CD4-positive, alpha-beta T cell treated with Interleukin-4 for 1 hour (primary cell): ENCODE data around the gene COQ8B.
"Not testable (repeated sequence)": the region's sequence is repeated elsewhere in the genome, so short reads cannot be mapped to it uniquely, and the experiment has no call there.

Source experiments
- DNase-seq, 2 donors: peaks; one replicate each; pipeline ENCODE4 v3.0.0-alpha.2; 2020 to 2022

Gene COQ8B

DNA sequence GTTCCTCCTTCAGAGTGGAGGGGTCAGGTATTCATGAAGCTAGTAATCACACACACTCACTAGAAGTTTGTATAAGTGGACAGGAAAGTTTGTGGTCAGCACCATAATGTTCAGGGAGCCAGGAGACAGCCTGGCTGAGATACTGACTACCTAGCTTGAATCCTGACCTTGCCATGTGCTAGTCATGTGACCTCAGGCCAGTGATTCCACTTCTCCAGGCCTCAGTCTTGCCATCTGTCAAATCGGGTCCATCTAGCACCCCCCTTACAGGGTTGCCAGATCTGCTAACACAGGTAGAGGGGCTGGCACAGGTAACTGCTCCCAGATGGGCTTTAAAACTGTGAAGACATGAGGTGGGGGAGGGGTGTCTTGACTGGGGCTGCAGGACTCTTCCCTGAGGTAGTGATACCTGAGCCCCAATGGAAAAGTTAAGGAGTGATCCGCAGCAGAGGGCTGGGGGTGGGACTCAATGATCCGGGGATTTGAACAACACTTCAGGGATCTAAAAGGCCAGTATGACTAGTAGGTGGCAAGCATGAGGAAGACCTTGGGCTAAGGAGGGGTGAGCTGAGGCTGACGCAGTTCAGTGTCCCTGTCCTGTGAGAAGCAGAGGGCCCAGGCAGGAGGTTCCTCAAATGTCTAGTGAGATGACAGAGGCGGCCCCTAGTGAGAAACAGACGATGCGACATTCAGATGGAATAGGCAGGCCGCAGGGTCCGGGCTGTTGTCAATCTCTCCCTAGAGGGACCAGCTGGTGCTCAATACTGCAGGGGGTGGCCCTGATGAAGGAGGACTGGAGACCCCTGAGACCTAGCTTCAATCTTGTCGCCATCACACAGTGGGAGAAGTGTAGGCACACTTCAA, 25.1 kb upstream of the COQ8B start:
- DNase-seq, result no peak

DNA sequence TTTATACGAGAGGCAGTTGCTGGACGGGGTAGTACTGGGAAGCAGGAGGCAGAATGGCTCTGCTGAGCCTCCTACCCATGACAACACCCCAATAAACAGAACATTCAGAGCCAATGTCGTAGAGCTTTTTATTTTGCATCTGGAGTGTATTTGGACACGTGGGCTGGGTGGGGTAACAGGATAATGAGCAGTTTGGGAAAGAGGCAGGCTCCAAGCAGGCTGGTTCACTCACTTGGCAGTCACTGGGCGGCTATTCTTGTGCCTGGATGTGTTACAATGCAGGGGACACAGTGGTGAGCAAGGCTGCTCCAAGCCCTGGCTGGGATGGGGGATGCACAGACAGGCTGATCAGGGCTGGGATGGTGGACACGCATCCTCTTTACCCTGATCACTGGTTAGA, 24.1 kb upstream of the COQ8B start:
- no peak for DNase-seq

DNA sequence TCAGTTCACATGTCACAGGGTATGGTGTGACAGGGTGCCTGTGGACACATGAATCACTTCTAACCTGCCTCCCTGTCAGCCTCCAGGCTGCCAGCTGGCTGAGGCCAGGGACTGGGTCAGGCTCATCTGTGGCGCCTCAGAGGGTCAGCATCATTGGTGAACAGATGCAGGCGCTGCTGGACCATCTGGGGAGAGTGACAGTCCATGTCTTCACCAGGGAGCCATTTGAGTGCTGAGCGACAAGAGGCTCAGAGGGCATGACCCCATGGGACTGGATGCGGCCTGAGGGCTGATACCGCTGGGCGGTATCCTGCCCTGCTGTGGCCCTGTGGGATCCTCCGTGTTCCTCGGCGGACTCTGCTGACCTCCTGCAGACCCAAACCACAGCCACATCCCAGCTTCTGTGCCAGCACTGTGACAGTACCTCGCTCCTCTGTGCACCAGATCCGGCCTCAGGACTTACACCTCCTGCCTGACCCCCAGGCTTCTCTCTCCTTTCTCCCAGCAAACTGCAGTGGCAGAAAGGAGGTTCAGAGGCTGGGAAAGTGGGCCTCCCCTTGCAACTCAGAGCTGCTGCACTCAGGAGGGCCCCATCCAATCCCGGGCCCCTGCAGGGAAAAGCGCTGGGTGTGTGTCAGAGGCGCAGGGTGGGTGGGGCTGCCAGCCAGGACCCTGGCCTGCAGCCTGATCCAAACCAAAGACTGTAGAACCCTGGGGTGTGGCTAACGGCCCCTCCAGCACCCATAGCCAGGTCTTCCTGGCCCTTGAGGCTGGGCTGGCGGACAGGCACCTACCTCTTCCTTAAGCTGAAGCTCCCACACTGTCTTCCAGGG, 23.4 kb upstream of the COQ8B start:
- no peak for DNase-seq

DNA sequence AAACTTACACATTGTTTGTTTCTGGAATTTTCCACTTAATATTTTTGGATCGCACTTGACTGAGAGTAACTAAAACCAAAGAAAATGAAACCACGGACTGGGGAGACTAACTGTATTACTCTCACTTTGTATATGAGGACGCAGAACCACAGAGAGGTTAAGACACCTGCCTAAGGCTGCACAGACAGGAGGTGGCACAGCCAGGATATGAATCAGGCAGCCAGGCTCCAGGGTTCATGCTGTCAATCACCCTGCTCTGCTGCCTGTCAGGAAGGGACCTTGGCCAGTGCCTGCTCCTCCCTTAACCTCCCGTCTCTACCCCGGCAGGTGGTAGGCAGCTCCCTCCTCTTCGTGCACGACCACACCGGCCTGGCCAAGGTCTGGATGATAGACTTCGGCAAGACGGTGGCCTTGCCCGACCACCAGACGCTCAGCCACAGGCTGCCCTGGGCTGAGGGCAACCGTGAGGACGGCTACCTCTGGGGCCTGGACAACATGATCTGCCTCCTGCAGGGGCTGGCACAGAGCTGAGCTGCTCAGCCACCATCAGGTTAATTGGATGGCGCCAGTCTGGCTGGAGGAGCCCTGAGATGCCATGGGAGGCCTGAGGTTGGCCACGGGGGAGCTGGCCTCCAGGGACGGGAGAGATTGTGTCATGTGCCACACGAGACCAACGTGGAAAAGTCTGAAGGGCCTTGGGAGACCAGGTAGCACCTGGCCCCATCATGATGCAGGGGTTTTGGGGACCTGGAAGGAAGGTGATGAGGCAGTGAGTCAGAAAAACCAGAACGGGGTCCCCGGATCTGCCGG, 22.5 kb upstream of the COQ8B start:
- no peak for DNase-seq

DNA sequence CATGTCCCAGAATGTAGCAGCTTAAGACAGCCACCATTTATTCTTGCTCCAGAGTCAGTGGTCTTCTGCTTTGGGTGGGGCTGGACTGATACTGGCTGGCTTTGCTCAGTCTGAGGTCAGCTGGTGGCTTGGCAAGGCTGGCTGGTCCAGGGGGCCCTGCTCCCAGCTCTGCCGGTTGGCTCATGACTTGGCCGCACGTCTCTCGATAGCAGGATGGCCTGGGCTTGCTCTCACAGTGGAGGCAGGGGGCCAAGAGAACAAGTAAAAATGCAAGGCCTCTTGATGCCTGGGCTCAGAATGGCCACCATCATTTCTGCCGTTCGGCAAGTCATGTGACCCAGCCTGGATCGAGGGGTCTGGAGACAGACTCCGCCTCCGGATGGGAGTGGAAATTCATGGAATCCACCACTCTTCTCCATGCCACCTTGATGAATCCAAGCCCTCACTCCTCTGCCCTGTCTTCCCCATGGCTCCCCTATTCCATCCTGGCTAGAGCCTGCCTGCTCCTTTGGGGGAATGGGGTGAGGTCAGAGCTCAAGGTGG, 20.5 kb upstream of the COQ8B start:
- no peak for DNase-seq

DNA sequence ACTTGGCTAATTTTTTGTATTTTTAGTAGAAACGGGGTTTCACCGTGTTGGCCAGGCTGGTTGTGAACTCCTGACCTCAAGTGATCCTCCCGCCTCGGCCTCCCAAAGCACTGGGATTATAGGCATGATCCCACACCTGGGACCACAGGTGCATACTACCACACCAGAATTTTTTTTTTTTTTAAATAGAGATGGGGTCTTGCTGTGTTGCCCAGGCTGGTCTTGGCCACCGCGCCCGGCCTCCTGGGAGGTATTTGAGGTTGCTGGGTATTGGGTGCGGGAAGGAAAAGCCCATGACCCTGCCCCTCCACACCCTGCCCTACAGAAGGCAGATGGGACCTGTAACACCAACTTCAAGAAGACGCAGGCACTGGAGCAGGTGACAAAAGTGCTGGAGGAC, 20.0 kb upstream of the COQ8B start:
- no peak for DNase-seq

DNA sequence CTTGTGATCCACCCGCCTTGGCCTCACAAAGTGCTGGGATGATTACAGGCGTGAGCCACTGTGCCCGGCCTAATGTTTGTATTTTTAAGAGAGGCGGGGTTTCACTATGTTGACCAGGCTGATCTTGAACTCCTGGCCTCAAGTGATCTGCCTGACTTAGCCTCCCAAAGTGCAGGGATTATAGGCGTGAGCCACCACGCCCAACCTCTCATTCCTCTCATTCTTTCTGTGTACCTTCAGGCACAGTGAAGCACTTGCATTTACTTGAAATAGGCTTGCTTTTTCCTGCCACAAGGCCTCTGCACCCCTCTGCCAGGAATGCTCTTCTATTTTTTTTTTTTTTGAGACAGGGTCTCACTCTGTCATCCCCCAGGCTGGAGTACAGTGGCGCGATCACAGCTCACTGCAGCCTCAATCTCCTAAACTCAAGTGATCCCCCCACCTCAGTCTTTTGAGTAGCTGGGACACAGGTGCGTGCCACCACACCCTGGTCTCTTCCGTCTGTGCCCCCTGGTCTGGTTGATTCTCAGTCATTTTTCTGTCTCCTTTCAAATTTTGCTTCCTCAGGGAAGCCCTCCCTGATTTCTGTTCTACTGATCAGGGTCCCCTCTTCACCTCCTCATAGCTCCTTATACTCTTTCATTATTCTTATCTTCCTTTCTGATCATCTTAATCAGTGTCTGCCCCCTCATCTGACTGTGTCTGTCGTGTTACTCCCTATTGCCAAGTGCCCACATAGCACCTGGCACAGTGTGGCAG, 18.5 kb upstream of the COQ8B start:
- DNase-seq, result no peak

DNA sequence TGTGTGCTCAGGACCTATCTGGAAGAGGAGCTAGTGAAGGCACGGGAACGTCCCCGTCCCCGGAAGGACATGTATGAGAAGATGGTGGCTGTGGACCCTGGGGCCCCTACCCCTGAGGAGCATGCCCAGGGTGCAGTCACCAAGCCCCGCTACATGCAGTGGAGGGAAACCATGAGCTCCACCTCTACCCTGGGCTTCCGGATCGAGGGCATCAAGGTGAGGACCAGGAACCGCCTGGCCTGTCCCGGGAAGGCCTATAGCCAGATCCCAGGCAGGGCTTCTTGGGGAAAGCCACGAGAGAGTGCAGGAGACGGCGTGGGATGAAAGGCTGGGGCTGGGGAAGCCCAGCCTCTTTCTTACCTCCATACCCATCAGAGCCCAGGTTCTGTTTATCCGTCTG, 16.5 kb upstream of the COQ8B start:
- no peak for DNase-seq

DNA sequence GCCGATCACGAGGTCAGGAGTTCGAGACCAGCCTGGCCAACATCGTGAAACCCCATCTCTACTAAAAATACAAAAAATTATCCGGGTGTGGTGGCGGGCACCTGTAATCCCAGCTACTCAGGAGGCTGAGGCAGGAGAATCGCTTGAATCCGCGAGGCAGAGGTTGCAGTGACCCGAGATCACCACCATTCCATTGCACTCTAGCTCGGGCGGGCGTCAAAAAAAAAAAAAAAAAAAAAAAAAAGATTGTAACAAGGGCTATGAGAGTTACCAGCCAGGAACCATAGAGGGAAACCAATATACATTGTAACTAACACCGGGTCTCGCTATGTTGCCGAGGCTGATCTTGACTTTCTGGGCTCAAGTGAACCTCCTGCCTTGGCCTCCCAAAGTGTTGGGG, 15.6 kb upstream of the COQ8B start:
- not testable (repeated sequence) for DNase-seq

DNA sequence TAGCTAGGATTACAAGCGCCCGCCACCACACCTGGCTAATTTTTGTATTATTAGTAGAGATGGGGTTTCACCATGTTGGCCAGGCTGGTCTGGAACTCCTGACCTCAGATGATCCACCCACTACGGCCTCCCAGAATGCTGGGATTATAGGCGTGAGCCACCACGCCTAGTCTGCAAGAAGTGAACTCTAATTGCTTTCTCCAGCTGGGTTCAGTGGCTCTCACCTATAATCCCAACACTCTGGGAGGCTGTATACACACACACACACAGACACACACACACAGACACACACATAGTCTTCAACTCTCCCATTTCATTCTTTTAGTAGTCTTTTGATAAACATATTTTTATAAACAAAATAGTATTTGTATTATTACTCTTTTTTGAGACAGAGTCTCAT, 13.4 kb upstream of the COQ8B start:
- not testable (repeated sequence) for DNase-seq

DNA sequence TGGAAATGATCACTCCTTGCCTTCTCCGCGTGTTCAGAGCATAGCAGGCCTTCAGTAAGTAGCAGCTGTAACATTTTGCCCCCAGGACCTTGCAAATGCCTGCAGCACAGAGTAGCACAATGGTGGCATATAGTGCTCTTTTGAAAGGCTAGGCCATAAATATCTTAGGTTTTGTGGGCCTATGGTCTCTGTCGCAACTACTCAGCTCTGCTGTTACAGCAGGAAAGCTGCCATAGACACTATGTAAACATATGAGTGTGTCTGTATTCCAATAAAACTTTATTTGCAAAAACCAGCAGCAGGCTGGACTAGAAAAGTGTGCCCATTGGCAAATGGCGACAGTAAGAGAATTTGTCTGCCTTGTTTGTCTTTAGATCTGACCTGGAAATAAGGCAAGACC, 9.6 kb upstream of the COQ8B start:
- no peak for DNase-seq

DNA sequence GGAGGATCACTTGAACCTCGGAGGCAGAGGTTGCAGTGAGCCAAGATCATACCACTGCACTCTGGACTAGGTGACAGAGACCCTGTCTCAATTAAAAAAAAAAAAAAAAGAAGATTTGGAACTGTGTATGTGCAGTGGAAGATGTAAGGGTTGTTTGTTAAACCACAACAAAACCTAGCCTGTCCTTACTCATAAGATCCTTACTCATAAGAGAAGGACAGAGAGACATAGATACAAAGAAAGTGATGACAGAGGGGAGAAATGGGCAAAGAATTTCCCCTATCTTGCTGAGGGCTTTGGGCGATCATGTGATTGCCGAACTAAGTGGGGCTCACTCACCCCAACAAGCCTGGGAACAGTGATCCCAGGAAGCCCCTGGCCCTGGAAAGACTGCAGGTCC, 8.2 kb upstream of the COQ8B start:
- no peak for DNase-seq

DNA sequence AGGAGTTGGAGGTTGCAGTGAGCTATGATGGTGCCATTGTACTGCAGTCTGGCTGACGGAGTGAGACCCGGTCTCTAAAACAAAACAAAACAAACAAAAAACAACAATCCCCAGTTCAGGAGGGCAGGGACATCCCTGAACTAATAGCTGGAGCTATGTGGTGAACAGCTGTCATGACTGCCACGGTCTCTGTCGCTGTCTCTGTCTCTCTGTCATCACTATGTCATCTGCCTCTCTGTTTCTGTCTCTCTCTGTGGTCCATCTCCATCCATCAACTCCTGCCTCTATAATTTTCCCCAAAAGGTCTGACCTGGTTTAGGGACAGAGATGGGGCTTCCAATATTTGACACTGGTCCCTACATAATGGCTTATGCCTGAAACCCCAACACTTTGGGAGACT, 7.6 kb upstream of the COQ8B start:
- no peak for DNase-seq

DNA sequence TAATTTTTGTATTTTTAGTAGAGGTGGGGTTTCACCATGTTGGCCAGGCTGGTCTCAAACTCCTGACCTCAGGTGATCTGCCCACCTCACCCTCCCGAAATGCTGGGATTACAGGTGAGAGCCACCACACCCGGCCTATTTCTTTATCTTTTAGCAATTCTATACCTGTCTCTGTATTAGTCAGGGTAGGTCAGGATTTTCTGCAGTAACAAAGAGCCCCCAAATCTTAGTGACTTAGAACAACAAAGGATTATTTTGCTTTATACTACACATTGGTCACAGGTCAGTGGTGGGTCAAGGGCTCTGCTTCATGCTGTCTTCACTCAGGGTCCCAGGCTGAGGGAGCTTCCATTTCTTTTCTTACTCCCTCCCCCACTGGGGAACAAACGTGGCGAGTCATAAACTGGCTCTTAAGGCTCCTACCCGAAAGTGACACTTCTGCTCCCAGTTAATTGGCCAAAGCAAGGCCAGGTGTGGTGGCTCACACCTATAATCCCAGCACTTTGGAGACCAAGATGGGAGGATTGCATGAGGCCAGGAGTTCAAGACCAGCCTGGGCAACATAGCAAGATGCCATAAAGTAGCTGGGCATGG, 7.1 kb upstream of the COQ8B start:
- no peak for DNase-seq

DNA sequence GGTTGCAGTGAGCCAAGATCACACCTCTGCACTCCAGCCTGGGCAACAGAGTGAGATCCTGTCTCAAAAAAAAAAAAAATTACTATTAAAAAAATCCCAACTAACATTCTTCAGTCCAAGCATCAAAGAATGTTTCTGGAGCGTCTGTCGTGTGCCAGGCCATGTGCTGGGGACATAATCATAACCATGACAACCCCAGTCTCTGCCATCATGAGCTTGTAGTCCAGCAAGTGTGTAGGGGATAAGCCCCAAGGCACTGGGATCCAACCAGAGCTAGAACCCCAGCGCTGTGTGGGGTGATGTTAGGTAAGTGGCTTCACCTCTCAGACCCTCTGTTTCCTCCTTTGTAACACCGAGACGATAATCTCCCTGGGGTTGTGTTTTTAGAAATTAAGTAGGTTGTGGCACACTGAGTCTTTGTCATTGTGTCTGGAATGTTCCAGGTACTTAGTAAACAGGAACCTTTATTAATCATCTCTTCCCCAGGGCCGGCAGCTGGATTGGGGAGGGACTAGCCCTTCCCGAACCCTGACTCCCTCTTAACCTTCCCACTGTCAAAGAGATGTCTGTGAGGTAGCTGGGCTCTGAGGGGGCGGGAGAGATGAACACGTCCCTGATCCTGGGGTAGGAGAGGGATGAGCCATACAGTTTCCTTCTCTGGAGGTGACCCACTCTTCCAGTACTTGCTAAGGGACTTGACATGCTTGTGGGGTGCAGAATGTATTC, 5.4 kb upstream of the COQ8B start:
- DNase-seq, result no peak

DNA sequence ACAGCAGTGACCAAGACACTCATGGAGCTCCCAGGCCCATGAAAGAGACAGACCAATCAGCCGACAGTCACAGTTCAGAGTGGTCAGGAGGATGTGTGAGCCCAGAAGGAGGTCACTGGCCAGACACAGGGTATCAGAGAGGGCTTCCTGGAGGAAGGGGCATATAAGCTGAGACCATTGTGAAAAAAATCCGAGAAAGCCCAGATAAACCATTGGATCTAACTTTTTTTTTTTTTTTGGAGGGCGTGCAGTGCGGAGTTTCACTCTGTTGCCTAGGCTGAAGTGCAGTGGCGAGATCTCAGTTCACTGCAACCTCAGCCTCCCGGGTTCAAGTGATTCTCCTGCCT, 4.4 kb upstream of the COQ8B start:
- no peak for DNase-seq

DNA sequence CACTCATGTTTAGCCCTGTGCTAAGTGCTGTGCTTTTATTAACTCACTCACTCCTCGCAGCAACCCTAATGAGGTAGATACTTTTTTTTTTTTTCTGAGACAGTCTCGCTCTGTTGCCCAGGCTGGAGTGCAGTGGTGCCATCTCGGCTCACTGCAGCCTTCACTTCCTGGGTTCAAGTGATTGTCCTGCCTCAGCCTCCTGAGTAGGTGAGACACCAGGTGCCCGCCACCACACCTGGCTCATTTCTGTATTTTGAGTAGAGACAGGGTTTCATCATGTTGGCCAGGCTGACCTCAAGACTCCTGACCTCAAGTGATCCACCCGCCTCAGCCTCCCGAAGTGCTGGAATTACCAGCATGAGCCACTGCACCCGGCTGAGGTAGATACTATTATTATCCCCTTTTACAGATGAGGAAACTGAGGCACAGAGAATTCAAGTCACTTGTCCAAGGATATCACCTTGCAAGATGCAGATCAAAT, 2.8 kb upstream of the COQ8B start:
- no peak for DNase-seq

DNA sequence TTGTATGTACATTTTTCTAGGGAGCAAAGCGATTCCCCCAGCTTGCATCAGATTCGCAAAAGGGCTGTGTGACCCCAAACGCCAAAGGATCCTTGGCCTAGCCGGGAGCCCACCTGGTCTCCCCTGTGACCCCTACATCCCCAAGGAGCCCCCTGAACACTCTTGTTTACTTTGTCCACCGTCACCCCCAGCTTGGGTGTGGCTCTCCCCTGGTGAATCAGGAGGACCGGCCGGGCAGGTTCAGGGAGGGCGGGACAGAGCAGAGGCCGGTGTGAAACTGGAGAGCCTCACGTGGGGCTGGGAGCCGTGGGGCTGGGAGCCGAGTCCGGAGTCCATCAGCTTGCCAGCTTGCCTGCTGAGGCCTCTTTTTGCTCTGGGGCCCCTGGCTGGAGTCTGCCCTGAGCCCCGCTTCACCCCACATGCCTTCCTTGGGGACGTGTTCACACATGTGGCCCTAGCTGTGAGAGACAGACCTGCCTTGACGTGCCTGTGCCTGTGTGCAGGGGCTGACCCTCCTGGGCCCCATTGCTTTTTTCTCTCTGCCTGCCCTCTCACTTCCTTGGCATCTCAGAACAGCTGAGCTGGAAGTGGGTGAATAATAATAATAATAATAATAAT, 2.2 kb upstream of the COQ8B start:
- DNase-seq, result no peak

DNA sequence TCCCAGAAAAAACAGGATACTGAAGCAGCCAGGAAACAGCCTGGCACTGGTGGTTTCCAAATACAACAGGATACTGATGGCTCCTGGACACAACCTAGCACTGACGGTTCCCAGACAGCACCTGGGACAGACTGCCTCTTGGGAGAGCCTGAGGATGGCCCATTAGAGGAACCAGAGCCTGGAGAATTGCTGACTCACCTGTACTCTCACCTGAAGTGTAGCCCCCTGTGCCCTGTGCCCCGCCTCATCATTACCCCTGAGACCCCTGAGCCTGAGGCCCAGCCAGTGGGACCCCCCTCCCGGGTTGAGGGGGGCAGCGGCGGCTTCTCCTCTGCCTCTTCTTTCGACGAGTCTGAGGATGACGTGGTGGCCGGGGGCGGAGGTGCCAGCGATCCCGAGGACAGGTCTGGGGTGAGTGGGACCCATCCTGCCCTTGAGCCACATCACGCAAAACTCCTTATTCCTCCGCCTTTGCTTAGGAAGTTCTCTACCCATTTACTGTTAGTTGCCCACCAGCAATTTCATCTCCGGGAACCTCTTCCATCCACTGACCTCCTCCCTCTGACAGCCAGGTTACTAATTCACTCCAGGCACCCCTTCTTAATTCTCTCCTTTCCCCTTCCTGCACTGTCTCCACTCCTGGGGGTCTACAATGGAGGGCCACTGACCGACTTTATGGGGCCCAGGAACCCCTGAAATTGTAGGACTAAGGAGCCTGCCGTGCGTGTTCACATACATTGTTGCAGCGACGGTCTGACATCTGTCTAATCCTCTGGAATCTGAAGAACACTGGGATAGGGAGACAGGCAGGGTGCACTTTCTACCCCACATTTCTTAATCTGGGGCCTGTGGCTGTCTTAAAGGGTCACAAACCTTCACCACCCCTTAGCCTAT, 1.4 kb upstream of the COQ8B start:
- DNase-seq, result no peak
